Endothelial cell of umbilical vein (primary cell): ENCODE data around the gene TGFA. TPM values are rescaled to one million over a fixed set of nuclear protein-coding genes. Genes with fewer than 3 reads are reported as not detected.

ENCODE experiments used
- BruUV-seq: library from RNA; stranded (reverse); fragments of 400-500 nt; replicated peaks from 2 replicates; lab custom pipeline; 2021; lab: Mats Ljungman, UMichigan
- CTCF ChIA-PET: fragments of 300-600, 350-600 bp; sonication (Branson Sonifier 250); formaldehyde crosslinking; loops from one replicate; lab custom pipeline; 2021; ENCODE audit warnings: antibody characterized with exemption, inconsistent platforms; lab: Charles Lee
- POLR2A ChIA-PET: fragments of 300-600, 350-600 bp; sonication (Branson Sonifier 250); formaldehyde crosslinking; loops from one replicate; lab custom pipeline; 2021; ENCODE audit warnings: antibody characterized with exemption, inconsistent platforms; lab: Charles Lee
- DNase-seq: peaks from one replicate; pipeline ENCODE4 v3.0.0-alpha.2; 2011; ENCODE audit warnings: low read depth, low spot score
- FAIRE-seq: peaks from 2 replicates; lab custom pipeline; 2011; peaks lifted over from hg19 to GRCh38; lab: Jason Lieb, UNC
- H2AFZ ChIP-seq: 2 replicates; pipeline ENCODE4 v1.6.0; 2012; ENCODE audit warnings: low read depth, low read length, control low read depth, inconsistent platforms
- H3K27ac ChIP-seq: 2 replicates; pipeline ENCODE4 v1.5.1; 2011; ENCODE audit warnings: low read depth, mild to moderate bottlenecking, control low read depth, low read length, moderate library complexity; ENCODE audit not compliant: insufficient read depth
- H3K27me3 ChIP-seq, 2 experiments: 2 replicates each; pipeline versions ENCODE4 v1.6.0 to v1.6.1; 2011; ENCODE audit warnings: low read length in 2 of 2, mixed read lengths in 1 of 2; ENCODE audit not compliant: control insufficient read depth in 2 of 2, insufficient read depth in 2 of 2
- H3K36me3 ChIP-seq, 2 experiments: 2 replicates in 1 of 2; 3 replicates in 1 of 2; pipeline ENCODE4 v1.5.1; 2011; ENCODE audit warnings: low read length in 2 of 2, mild to moderate bottlenecking in 1 of 2, moderate library complexity in 1 of 2; ENCODE audit not compliant: control insufficient read depth in 2 of 2, insufficient read depth in 2 of 2; ENCODE audit errors: extremely low read depth in 1 of 2
- H3K4me1 ChIP-seq: 3 replicates; pipeline ENCODE4 v1.5.1; 2011; ENCODE audit warnings: mild to moderate bottlenecking, low read length; ENCODE audit not compliant: control insufficient read depth, insufficient read depth; ENCODE audit errors: extremely low read depth
- H3K4me2 ChIP-seq: 2 replicates; pipeline ENCODE4 v1.6.1; 2011; ENCODE audit warnings: low read length, control low read depth, mixed read lengths; ENCODE audit not compliant: insufficient read depth
- H3K4me3 ChIP-seq, 3 experiments: fragments of 200-600 bp in 1 of 3; sonication (generic), shearing (Covaris generic) in 1 of 3; replicated peaks in 1 of 3; 2 replicates each; pipeline ENCODE4 v1.5.1; 2011 to 2016; ENCODE audit warnings: control low read depth in 3 of 3, low read length in 3 of 3, mild to moderate bottlenecking in 2 of 3, inconsistent platforms in 1 of 3, low read depth in 1 of 3, moderate library complexity in 1 of 3; ENCODE audit not compliant: insufficient read depth in 1 of 3
- H3K79me2 ChIP-seq: 2 replicates; pipeline ENCODE4 v1.6.0; 2012; ENCODE audit warnings: low read length, inconsistent platforms; ENCODE audit not compliant: control insufficient read depth, insufficient read depth
- H3K9ac ChIP-seq: replicated peaks from 2 replicates; pipeline ENCODE3; 2011; ENCODE audit warnings: low read length, control low read depth; ENCODE audit not compliant: insufficient read depth; ENCODE audit errors: extremely low read depth
- H3K9me1 ChIP-seq: replicated peaks from 3 replicates; pipeline ENCODE4 v1.6.0; 2011; ENCODE audit warnings: mild to moderate bottlenecking, low read length; ENCODE audit not compliant: control insufficient read depth, insufficient read depth; ENCODE audit errors: extremely low read depth
- H3K9me3 ChIP-seq: replicated peaks from 2 replicates; pipeline ENCODE4 v1.5.1; 2012; ENCODE audit warnings: low read length, inconsistent platforms; ENCODE audit not compliant: control insufficient read depth, insufficient read depth
- H4K20me1 ChIP-seq: replicated peaks from 2 replicates; pipeline ENCODE3; 2011; ENCODE audit warnings: mild to moderate bottlenecking, low read length; ENCODE audit not compliant: control insufficient read depth, insufficient read depth; ENCODE audit errors: extremely low read depth
- CTCF ChIP-seq, 2 donors: IDR thresholded peaks; 1 replicate in 1 of 2; 2 replicates in 1 of 2; pipeline ENCODE4 v1.5.1; 2011; ENCODE audit warnings: low read length in 2 of 2, mild to moderate bottlenecking in 2 of 2, moderate library complexity in 2 of 2, control low read depth in 1 of 2, inconsistent platforms in 1 of 2, low read depth in 1 of 2; ENCODE audit not compliant: insufficient read depth in 1 of 2; ENCODE audit errors: extremely low read depth in 1 of 2
- EZH2 ChIP-seq: IDR thresholded peaks from 2 replicates; pipeline ENCODE4 v1.6.1; 2012; ENCODE audit warnings: borderline replicate concordance, low read depth, mild to moderate bottlenecking, moderate library complexity, low read length, inconsistent platforms; ENCODE audit not compliant: severe bottlenecking
- FOS ChIP-seq: IDR thresholded peaks from 2 replicates; pipeline ENCODE4 v1.6.1; 2011; ENCODE audit warnings: mild to moderate bottlenecking, low read length, moderate library complexity, borderline replicate concordance; ENCODE audit not compliant: insufficient read depth
- GATA2 ChIP-seq: IDR thresholded peaks from 2 replicates; pipeline ENCODE4 v1.7.0; 2011; ENCODE audit warnings: low read depth, mild to moderate bottlenecking, moderate library complexity, mixed read lengths, low read length; ENCODE audit not compliant: insufficient read length, insufficient read depth
- JUN ChIP-seq: IDR thresholded peaks from 2 replicates; pipeline ENCODE4 v1.6.1; 2011; ENCODE audit warnings: borderline replicate concordance, low read depth; ENCODE audit not compliant: insufficient read length, insufficient read depth
- MAX ChIP-seq: IDR thresholded peaks from 2 replicates; pipeline ENCODE4 v1.6.1; 2011; ENCODE audit not compliant: insufficient read depth, insufficient read length
- MYC ChIP-seq: IDR thresholded peaks from one replicate; pipeline ENCODE4 v1.6.1; 2011; ENCODE audit warnings: mild to moderate bottlenecking, low read depth, low read length
- POLR2A ChIP-seq: IDR thresholded peaks from 2 replicates; pipeline ENCODE4 v1.6.1; 2012; ENCODE audit warnings: low read depth, mild to moderate bottlenecking, control low read depth, low read length
- POLR2AphosphoS5 ChIP-seq: IDR thresholded peaks from 2 replicates; pipeline ENCODE4 v1.6.1; 2012; ENCODE audit warnings: low read depth, mild to moderate bottlenecking, control low read depth, low read length, moderate library complexity; ENCODE audit not compliant: insufficient read depth
- dilution Hi-C: fragments of 300-500 bp; cut with MboI; formaldehyde crosslinking; loops from one replicate; pipeline ENCODE4 v1.15.0; 2019; ENCODE audit warnings: low sequenced_read_pairs; ENCODE audit not compliant: extremely low pct_ligation_motif_present
- intact Hi-C: fragments of 100-400 bp; cut with micrococcal nuclease; formaldehyde crosslinking; loops from one replicate; pipeline ENCODE4 v1.10.0; 2022
- polyA plus RNA-seq, 4 experiments: library from polyadenylated mRNA; depleted of rRNA in 3 of 4; stranded (reverse) in 3 of 4; unstranded in 1 of 4; fragments of >200 nt; gene quantifications; 2 replicates each; pipeline versions ENCODE4 v1.2.1 to v1.2.3, GENCODE V29; 2011 to 2012; ENCODE audit warnings: missing spikeins in 1 of 4
- total RNA-seq: library from RNA; stranded (reverse); gene quantifications from 2 replicates; pipeline ENCODE4 v1.2.3, GENCODE V29; 2021

Gene TGFA
- total and polyA plus RNA-seq, 2 donors (not counting 3 experiments of a cell fraction or from before 2014, with no cell fraction given): 0.22 to 0.32 TPM

GRCh38 chr2:70596739-70597138, 43.1 kb upstream of the TGFA start:
- dilution Hi-C loops: no loop called here
- Histone ChIP-seq H3K4me3 (no peak overlapping the region), H3K4me1 (peaks cover 2% of the 10 kb centered on the region), H3K79me2 (no peaks in the 10 kb centered on the region), H3K27me3 (peaks cover 2 to 4% of the 10 kb centered on the region in 2 experiments), H3K9me3 (no peaks in the 10 kb centered on the region), H3K36me3 (no peaks in the 10 kb centered on the region), H2AFZ (peak overlapping the region; percentile 33), H3K9ac (no peak overlapping the region), H3K9me1 (no peaks in the 10 kb centered on the region), H3K27ac (peak overlapping the region; percentile 5), H4K20me1 (no peaks in the 10 kb centered on the region), H3K4me2 (no peak overlapping the region)
- no peak for FAIRE-seq
- ChIA-PET CTCF (interaction anchor here (1.1 kb wide), 1 partner anchor 21 kb away, joined by 3 read pairs; no protein-coding TSS in a partner anchor), POLR2A (no interaction called here)
- intact Hi-C loops: no loop called here
- TF ChIP-seq JUN (no peak), MYC (no peak), MAX (no peak), CTCF (IDR thresholded peaks at IDR 0.05; ENCODE audit: extremely low read depth in 1 of 2, insufficient read depth in 1 of 2, low read depth in 1 of 2, low read length in 2 of 2) (no peak), EZH2 (no peak), FOS (no peak), POLR2A (no peak), GATA2 (no peak), POLR2AphosphoS5 (no peak)
- BruUV-seq: TSS peak; percentile 78
- peak; percentile 6 for DNase-seq
